Amygdala (tissue), 56 donors: ENCODE measurements around the gene BTN2A1.
A peak's percentile ranks its signal among the peaks of the same experiment; 100 is the strongest.
"Not testable (repeated sequence)": the region's sequence is repeated elsewhere in the genome, so short reads cannot be mapped to it uniquely, and the experiment has no call there.

Experiments
- DNase-seq, 56 donors: peaks; one replicate each; lab custom pipeline; 2025; lab: John Stamatoyannopoulos, UW

The BTN2A1 gene

DNA sequence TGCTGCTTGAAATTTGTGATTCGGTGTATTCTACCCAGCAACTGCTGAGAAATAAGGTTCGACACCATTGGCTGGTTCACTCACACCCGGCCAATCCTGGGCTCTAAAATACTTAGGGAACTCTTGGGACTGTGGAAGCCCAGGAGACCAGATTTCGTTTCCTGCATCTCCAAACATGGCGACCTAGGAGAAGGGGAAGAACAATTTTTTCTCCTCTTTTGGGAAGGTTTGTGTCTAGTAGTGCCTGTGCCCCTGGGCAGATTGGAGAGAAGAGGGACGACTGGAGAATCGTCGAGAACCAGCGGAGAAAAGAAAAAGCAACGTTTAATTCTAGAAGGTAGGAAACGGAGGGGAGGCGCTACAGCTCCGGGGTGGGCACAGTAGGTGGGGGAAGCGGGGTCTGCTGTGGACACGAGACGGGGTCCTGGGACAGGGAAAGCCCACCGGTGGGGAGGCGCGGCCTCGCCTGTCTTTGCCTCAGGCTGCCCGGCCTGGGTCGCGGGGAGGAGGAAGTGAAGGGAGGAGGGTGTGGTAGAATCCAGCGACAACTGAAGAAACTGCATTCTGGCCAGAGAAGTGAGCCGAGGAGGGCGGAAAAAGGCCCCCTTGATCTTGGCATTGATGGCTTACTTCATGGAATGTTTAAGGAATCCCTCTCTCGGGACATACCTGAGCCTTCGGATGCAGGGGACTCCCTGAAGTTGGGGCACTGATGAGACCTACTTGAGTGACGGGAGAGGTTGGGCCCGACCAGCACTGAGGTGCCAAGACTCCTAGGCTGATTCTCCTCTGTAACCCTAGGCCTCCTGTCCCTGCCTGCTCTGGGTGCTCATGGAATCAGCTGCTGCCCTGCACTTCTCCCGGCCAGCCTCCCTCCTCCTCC lies at the start of gene BTN2A1:
BTN2A1 (plus strand) TSS at position 150 of the 883 bp plus-strand sequence; CDS start at position 832, 682 bp downstream.
- DNase-seq, result peak; percentile 5 to 97 (median 71)

- no peak for DNase-seq
Measured at GRCh38 chr6:26408828-26409730, 48.7 kb upstream of the BTN2A1 start.

DNA sequence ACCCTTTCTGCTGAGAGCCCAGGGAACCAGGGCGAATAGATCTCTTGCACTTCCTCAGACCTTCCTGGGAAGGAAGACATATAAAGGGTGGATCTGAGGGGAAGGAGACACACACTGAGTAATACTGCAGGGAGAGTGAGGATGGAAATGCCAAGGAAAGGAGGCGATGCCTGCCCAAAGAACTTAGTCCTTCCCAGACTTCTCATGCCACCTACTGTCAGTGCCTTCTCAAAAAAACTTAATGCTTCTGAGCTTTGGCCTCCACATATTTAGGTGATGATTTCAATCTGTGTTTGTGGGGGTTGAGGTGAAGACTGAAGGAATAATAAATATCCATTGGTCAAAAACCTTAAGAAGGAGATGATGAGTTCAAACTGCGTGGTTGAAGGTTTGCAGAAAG lies 46.0 kb upstream of the BTN2A1 start:
- DNase-seq, result no peak

GRCh38 chr6:26412228-26412627 lies 45.5 kb upstream of the BTN2A1 start:
- no peak for DNase-seq

- no peak for DNase-seq
Measured at GRCh38 chr6:26412954-26413353, 44.8 kb upstream of the BTN2A1 start.

- DNase-seq, result no peak
Measured at GRCh38 chr6:26414281-26414680, 43.5 kb upstream of the BTN2A1 start.

- no peak for DNase-seq
Measured at GRCh38 chr6:26415036-26415614, 42.6 kb upstream of the BTN2A1 start.

DNA sequence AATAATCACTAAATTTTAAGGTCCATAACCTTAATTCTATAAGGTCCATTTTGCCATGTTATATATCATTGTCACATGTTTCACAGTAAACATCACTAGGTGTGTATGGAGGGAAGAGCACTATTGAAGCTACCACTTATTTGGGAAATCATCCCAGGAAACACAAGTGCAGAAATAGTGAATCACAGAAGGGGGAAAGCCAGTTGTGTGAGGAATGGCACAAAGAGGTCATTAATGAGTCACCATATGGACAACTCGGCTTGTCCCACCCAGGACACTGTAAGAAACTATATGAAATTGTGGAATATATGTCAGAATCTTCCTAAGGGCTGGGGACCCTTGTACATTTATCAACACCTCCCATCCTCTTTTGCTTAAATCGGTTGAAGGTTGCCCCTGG lies 42.0 kb upstream of the BTN2A1 start:
- no peak for DNase-seq

DNA sequence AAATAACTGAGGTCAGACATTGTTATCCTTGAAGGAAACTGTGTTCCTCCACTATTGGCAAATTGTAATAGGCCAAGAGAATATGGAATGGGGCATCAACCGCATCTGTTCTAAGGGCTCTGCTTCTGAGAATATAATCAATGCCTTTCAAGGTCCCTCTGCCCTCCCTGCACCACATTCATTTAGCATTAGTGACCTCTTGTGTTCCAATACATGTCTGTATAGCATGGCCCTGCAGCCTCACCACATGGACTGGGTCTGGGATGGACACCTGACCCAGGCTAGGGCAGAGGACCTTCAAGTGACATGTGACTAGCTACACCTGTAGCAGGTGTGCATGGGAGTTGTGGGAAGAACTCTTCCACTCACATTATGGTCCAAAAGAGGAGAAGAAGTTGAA lies 41.5 kb upstream of the BTN2A1 start:
- no peak for DNase-seq

- not testable (repeated sequence) for DNase-seq
Measured at GRCh38 chr6:26418077-26418476, 39.7 kb upstream of the BTN2A1 start.

DNA sequence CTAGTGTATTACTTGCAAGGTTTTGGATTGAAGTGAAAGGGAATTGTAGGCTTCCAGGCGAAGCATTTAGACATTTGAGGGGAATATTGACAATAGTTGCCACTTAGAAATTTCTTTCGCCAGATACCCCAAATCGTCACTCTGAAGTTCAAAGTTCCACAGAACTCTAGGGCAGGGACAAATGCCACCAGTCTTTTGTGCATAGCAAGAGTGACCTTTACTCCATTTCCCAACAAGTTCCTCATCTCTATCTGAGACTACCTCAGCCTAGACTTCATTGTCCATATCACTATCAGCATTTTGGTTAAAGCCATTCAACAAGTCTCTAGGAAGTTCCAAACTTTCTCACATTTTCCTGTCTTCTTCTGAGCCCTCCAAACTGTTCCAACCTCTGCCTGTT lies 39.0 kb upstream of the BTN2A1 start:
- DNase-seq, result not testable (repeated sequence)

DNA sequence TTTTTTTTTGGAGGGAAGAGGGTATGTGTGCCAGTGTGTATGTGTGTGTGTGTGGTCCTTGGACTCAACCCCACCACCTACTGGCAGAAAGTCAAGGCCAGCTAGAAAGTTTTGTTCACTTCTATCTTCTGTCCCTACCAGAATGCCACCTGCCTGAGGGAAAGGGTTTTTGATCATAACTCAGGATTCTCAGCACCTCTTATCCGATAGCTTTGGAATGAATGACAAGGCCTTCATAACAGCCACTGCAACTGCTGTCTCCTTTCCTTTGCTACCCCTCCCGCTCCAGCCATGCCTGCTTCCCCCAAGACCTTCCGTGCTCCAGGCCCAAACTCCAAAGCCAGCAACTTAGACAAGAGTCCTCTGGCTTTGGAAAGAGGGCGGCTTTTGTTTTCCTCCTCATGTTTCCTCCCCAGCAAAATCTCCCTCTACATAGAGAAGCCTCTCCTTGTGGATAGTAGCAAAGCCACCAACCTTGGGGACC lies 37.0 kb upstream of the BTN2A1 start:
- DNase-seq, result peak in 7 of 56 donors; percentile 1 to 33 (median 13)

- peak in 52 of 56 donors; percentile 6 to 87 (median 47) for DNase-seq
Measured at GRCh38 chr6:26421259-26422144, 36.3 kb upstream of the BTN2A1 start.

GRCh38 chr6:26422329-26422728 lies 35.4 kb upstream of the BTN2A1 start:
- DNase-seq, result no peak

DNA sequence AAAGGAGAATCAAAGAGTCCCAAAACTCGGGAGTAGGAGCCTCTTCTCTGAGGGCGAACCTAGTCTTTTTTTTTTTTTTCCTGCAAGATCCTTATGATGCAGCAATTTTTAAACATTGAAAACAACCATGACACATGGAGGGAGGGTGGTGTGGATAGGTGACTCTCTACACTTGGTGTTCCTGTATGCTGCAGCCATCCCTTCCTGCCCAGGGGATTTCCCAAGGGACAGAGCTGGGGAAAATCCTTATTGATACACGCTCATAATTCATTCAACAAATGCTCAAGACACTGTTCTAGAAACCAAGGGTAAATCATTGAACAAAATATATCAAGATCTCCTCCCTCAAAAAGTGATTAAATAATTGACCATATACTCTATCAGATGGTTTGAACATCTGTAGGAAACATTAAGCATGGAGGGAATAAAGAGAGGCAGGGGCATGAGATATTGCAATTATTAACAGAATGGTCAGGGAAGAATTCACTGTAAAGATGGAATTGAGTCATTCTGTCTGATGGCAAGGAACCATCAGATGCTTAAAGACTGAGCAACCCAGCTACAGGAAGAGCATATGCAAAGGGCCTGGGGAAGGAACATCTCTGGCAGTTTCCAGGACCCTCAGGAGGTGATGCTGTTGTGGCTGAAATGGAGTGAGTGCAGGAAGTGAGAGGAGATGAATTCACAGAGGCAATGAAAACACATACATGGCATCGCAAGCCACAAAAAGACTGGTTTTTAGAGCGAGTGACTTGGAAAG lies 30.9 kb upstream of the BTN2A1 start:
- no peak for DNase-seq

- no peak for DNase-seq
Measured at GRCh38 chr6:26427451-26427809, 30.3 kb upstream of the BTN2A1 start.

- DNase-seq, result no peak
Measured at GRCh38 chr6:26428206-26428605, 29.5 kb upstream of the BTN2A1 start.

- no peak for DNase-seq
Measured at GRCh38 chr6:26430787-26431186, 27.0 kb upstream of the BTN2A1 start.
